Measurements from ENCODE around the gene NFKB2.
A peak's percentile ranks its signal among the peaks of the same experiment; 100 is the strongest.

Gene NFKB2

GRCh38 chr10:102451105-102451969 lies 55.8 kb downstream of the NFKB2 start, which contains the start of gene C10orf95:
Gene C10orf95, minus strand, starts transcription at chr10:102451543. Its CDS starts 450 bp downstream, at chr10:102451093.
- Mint-ChIP-seq H3K27me3 (no peaks in the 10 kb centered on the region), H3K9me3 (no peaks in the 10 kb centered on the region)

More at GRCh38 chr10:102451105-102451969, 55.8 kb downstream of the NFKB2 start, which contains the start of gene C10orf95:
- H3K27ac Mint-ChIP-seq, result peak within 1 kb of the TSS; percentile 84
- ATAC-seq (replicated peaks), result no peak
- H3K4me1 Mint-ChIP-seq, result peaks cover 16 to 32% of the 10 kb centered on the region in 2 donors
- peaks cover 7 to 20% of the 10 kb centered on the region in 2 donors for H3K36me3 Mint-ChIP-seq
- H3K4me3 Mint-ChIP-seq, result peak within 1 kb of the TSS; percentile 93 to 96
- no peak for DNase-seq
